ENCODE data around the gene MPV17. TPM values are rescaled to one million over a fixed set of nuclear protein-coding genes. Genes with fewer than 3 reads are reported as not detected.

MPV17 gene
- total and polyA plus RNA-seq, 2 donors (not counting 1 experiment from before 2014, with no cell fraction given), result 83.2 to 272 TPM

- TF ChIP-seq EZH2 (IDR thresholded peaks at IDR 0.05; ENCODE audit: low read length, missing control alignments), result no peak
- TF ChIP-seq, protein P1, sequence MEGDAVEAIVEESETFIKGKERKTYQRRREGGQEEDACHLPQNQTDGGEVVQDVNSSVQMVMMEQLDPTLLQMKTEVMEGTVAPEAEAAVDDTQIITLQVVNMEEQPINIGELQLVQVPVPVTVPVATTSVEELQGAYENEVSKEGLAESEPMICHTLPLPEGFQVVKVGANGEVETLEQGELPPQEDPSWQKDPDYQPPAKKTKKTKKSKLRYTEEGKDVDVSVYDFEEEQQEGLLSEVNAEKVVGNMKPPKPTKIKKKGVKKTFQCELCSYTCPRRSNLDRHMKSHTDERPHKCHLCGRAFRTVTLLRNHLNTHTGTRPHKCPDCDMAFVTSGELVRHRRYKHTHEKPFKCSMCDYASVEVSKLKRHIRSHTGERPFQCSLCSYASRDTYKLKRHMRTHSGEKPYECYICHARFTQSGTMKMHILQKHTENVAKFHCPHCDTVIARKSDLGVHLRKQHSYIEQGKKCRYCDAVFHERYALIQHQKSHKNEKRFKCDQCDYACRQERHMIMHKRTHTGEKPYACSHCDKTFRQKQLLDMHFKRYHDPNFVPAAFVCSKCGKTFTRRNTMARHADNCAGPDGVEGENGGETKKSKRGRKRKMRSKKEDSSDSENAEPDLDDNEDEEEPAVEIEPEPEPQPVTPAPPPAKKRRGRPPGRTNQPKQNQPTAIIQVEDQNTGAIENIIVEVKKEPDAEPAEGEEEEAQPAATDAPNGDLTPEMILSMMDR (conservative IDR thresholded peaks at IDR 0.05 in 1 of 2, IDR thresholded peaks at IDR 0.05 in 1 of 2; ENCODE audit: low read depth in 1 of 2, low read length in 2 of 2), result no peak
- Histone ChIP-seq H3K4me2 (ENCODE audit: extremely low read depth, insufficient read depth, low read length) (no peak overlapping the region), H3K36me3 (ENCODE audit: control insufficient read depth, insufficient read depth, low read length) (no peaks in the 10 kb centered on the region), H3K9me3 (ENCODE audit: control insufficient read depth, insufficient read depth, low read depth, low read length) (no peaks in the 10 kb centered on the region), H3K9ac (ENCODE audit: insufficient read depth, low read length) (no peak overlapping the region), H2AFZ (ENCODE audit: low read length) (no peak overlapping the region), H3K4me1 (ENCODE audit: control insufficient read depth, extremely low read depth, insufficient read depth, low read length) (peaks cover 4% of the 10 kb centered on the region), H4K20me1 (ENCODE audit: control insufficient read depth, extremely low read depth, insufficient read depth, low read length) (no peaks in the 10 kb centered on the region), H3K27me3 (ENCODE audit: control insufficient read depth, insufficient read depth, low read length) (peaks cover 14% of the 10 kb centered on the region), H3K79me2 (ENCODE audit: control insufficient read depth, insufficient read depth, low read length) (no peaks in the 10 kb centered on the region), H3K27ac (ENCODE audit: insufficient read depth, low read length) (no peak overlapping the region), H3K4me3 (replicated peaks in 1 of 4; ENCODE audit: control extremely low read depth in 1 of 4, insufficient read depth in 1 of 4, low read depth in 3 of 4, low read length in 4 of 4) (no peak overlapping the region)
- DNase-seq (ENCODE audit: low read depth in 2 of 2), result no peak
Observed at GRCh38 chr2:27294928-27295327, 28.0 kb downstream of the MPV17 start.

DNA sequence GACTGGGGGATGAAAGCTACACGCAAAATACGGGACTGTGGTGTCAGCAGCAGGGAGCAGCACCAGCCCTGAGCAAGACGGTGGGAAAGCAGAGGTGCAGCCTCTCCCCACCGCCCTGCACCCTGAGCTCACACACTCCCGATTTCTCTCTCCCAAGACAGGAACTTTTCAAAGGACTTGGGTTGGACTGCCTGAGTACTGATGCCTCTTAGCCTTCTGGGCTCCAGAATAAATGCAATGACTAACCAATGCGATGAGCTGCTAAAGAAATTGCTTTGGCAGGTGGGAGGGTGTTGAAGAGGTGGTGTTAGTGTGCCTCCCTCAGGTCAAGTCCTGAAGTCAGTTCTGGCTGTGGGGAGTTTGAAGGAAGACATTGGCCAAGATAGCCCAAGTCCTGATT lies 31.0 kb downstream of the MPV17 start:
- no peak for DNase-seq (ENCODE audit: low read depth in 2 of 2)
- H3K36me3 ChIP-seq (ENCODE audit: control insufficient read depth, insufficient read depth, low read length), result no peaks in the 10 kb centered on the region
- H3K27ac ChIP-seq (ENCODE audit: insufficient read depth, low read length), result no peak overlapping the region
- H3K79me2 ChIP-seq (ENCODE audit: control insufficient read depth, insufficient read depth, low read length), result no peaks in the 10 kb centered on the region
- H3K9me3 ChIP-seq (ENCODE audit: control insufficient read depth, insufficient read depth, low read depth, low read length), result no peaks in the 10 kb centered on the region
- H3K4me1 ChIP-seq (ENCODE audit: control insufficient read depth, extremely low read depth, insufficient read depth, low read length), result peaks cover 4% of the 10 kb centered on the region
- H4K20me1 ChIP-seq (ENCODE audit: control insufficient read depth, extremely low read depth, insufficient read depth, low read length), result no peaks in the 10 kb centered on the region
- no peak overlapping the region for H2AFZ ChIP-seq (ENCODE audit: low read length)
- H3K27me3 ChIP-seq (ENCODE audit: control insufficient read depth, insufficient read depth, low read length), result peaks cover 6% of the 10 kb centered on the region
- no peak overlapping the region for H3K4me2 ChIP-seq (ENCODE audit: extremely low read depth, insufficient read depth, low read length)
- TF ChIP-seq, protein P1 (conservative IDR thresholded peaks at IDR 0.05 in 1 of 2, IDR thresholded peaks at IDR 0.05 in 1 of 2; ENCODE audit: low read depth in 1 of 2, low read length in 2 of 2), result peak in 1 of 2 donors; percentile 1
- TF ChIP-seq EZH2 (IDR thresholded peaks at IDR 0.05; ENCODE audit: low read length, missing control alignments), result no peak
- no peak overlapping the region for H3K9ac ChIP-seq (ENCODE audit: insufficient read depth, low read length)
- H3K4me3 ChIP-seq (replicated peaks in 1 of 4; ENCODE audit: control extremely low read depth in 1 of 4, insufficient read depth in 1 of 4, low read depth in 3 of 4, low read length in 4 of 4), result no peak overlapping the region

- Histone ChIP-seq H4K20me1 (ENCODE audit: control insufficient read depth, extremely low read depth, insufficient read depth, low read length) (no peaks in the 10 kb centered on the region), H3K36me3 (ENCODE audit: control insufficient read depth, insufficient read depth, low read length) (no peaks in the 10 kb centered on the region), H3K27me3 (ENCODE audit: control insufficient read depth, insufficient read depth, low read length) (peaks cover 6% of the 10 kb centered on the region), H3K9me3 (ENCODE audit: control insufficient read depth, insufficient read depth, low read depth, low read length) (no peaks in the 10 kb centered on the region), H3K4me3 (replicated peaks in 1 of 4; ENCODE audit: control extremely low read depth in 1 of 4, insufficient read depth in 1 of 4, low read depth in 3 of 4, low read length in 4 of 4) (no peak overlapping the region), H3K79me2 (ENCODE audit: control insufficient read depth, insufficient read depth, low read length) (no peaks in the 10 kb centered on the region), H3K27ac (ENCODE audit: insufficient read depth, low read length) (no peak overlapping the region), H3K4me2 (ENCODE audit: extremely low read depth, insufficient read depth, low read length) (no peak overlapping the region), H2AFZ (ENCODE audit: low read length) (no peak overlapping the region), H3K4me1 (ENCODE audit: control insufficient read depth, extremely low read depth, insufficient read depth, low read length) (peaks cover 4% of the 10 kb centered on the region), H3K9ac (ENCODE audit: insufficient read depth, low read length) (no peak overlapping the region)
- TF ChIP-seq, protein P1 (conservative IDR thresholded peaks at IDR 0.05 in 1 of 2, IDR thresholded peaks at IDR 0.05 in 1 of 2; ENCODE audit: low read depth in 1 of 2, low read length in 2 of 2), result no peak
- no peak for TF ChIP-seq EZH2 (IDR thresholded peaks at IDR 0.05; ENCODE audit: low read length, missing control alignments)
- no peak for DNase-seq (ENCODE audit: low read depth in 2 of 2)
Observed at GRCh38 chr2:27290549-27290948, 32.3 kb downstream of the MPV17 start.

All from fibroblast of lung (primary cell).